ENCODE results near the gene CYSLTR2.

- TF ChIP-seq CTCF (IDR thresholded peaks at IDR 0.05) (no peak), TCF7L2 (IDR thresholded peaks at IDR 0.05; ENCODE audit: low read depth, low read length) (no peak), POLR2AphosphoS5 (IDR thresholded peaks at IDR 0.05; ENCODE audit: low read depth, low read length) (no peak), SIN3A (IDR thresholded peaks at IDR 0.05; ENCODE audit: borderline replicate concordance, insufficient read depth, low read depth, low read length) (no peak)
Observed at GRCh38 chr13:48648446-48648845, 5.3 kb upstream of the CYSLTR2 start.
